Kidney epithelial cell (primary cell): ENCODE measurements around the gene RAB34. TPM values are rescaled to one million over a fixed set of nuclear protein-coding genes. Genes with fewer than 3 reads are reported as not detected.

Experiments
- DNase-seq: peaks from one replicate; pipeline ENCODE4 v3.0.0-alpha.2; 2010; ENCODE audit warnings: low read depth
- H3K27me3 ChIP-seq: 2 replicates; pipeline ENCODE4 v1.6.0; 2011; ENCODE audit warnings: low read length; ENCODE audit not compliant: control insufficient read depth, insufficient read depth
- H3K36me3 ChIP-seq: 2 replicates; pipeline ENCODE4 v1.5.1; 2011; ENCODE audit warnings: low read length; ENCODE audit not compliant: control insufficient read depth, insufficient read depth
- H3K4me3 ChIP-seq: 2 replicates; pipeline ENCODE4 v1.5.1; 2011; ENCODE audit warnings: low read depth, mild to moderate bottlenecking, control low read depth, low read length
- CTCF ChIP-seq: IDR thresholded peaks from 2 replicates; pipeline ENCODE4 v1.5.1; 2011; ENCODE audit warnings: mild to moderate bottlenecking, moderate library complexity, low read length, control low read depth, inconsistent platforms; ENCODE audit not compliant: insufficient read depth, poor library complexity, severe bottlenecking
- total RNA-seq: library from RNA; depleted of rRNA; stranded (reverse); fragments of >200 nt; gene quantifications from 2 replicates; pipeline ENCODE4 v1.2.3, GENCODE V29; 2015

The RAB34 gene
- 283 and 314 TPM in 2 replicates for total RNA-seq

- no peaks in the 10 kb centered on the region for H3K27me3 ChIP-seq
- TF ChIP-seq CTCF, result peak; percentile 24
- peaks cover 8% of the 10 kb centered on the region for H3K36me3 ChIP-seq
- no peak for DNase-seq
- H3K4me3 ChIP-seq, result peak within 1 kb of the TSS; percentile 75
Measured at GRCh38 chr17:28717578-28718332, at the start of gene RAB34. TSS of gene RAB34 (minus strand) at chr17:28717868. CDS start at chr17:28717266, 602 bp downstream.

- no peaks in the 10 kb centered on the region for H3K36me3 ChIP-seq
- no peak for DNase-seq
- no peak for TF ChIP-seq CTCF
- H3K4me3 ChIP-seq, result no peak overlapping the region
- H3K27me3 ChIP-seq, result no peaks in the 10 kb centered on the region
Measured at GRCh38 chr17:28765038-28765437, 47.4 kb upstream of the RAB34 start.

- no peak for DNase-seq
- Histone ChIP-seq H3K27me3 (no peaks in the 10 kb centered on the region), H3K36me3 (no peaks in the 10 kb centered on the region), H3K4me3 (no peak overlapping the region)
- peak; percentile 82 for TF ChIP-seq CTCF
Measured at GRCh38 chr17:28763804-28764266, 46.2 kb upstream of the RAB34 start.

GRCh38 chr17:28763137-28763799 is 45.6 kb upstream of the RAB34 start:
- no peak overlapping the region for H3K4me3 ChIP-seq
- no peak for DNase-seq
- no peak for TF ChIP-seq CTCF
- H3K36me3 ChIP-seq, result peaks cover 2% of the 10 kb centered on the region
- H3K27me3 ChIP-seq, result no peaks in the 10 kb centered on the region

- TF ChIP-seq CTCF, result no peak
- no peak for DNase-seq
- Histone ChIP-seq H3K4me3 (no peak overlapping the region), H3K36me3 (peaks cover 2% of the 10 kb centered on the region), H3K27me3 (no peaks in the 10 kb centered on the region)
Measured at GRCh38 chr17:28760601-28761562, 43.2 kb upstream of the RAB34 start.
